ENCODE data around the gene PLCD3. TPM values are rescaled to one million over a fixed set of nuclear protein-coding genes. Genes with fewer than 3 reads are reported as not detected.

PLCD3 gene
- total and polyA plus RNA-seq, 2 of the 13 experiments (the other 11 are each of a cell fraction or from before 2014, with no cell fraction given) = 11.3 to 39.1 TPM

DNA sequence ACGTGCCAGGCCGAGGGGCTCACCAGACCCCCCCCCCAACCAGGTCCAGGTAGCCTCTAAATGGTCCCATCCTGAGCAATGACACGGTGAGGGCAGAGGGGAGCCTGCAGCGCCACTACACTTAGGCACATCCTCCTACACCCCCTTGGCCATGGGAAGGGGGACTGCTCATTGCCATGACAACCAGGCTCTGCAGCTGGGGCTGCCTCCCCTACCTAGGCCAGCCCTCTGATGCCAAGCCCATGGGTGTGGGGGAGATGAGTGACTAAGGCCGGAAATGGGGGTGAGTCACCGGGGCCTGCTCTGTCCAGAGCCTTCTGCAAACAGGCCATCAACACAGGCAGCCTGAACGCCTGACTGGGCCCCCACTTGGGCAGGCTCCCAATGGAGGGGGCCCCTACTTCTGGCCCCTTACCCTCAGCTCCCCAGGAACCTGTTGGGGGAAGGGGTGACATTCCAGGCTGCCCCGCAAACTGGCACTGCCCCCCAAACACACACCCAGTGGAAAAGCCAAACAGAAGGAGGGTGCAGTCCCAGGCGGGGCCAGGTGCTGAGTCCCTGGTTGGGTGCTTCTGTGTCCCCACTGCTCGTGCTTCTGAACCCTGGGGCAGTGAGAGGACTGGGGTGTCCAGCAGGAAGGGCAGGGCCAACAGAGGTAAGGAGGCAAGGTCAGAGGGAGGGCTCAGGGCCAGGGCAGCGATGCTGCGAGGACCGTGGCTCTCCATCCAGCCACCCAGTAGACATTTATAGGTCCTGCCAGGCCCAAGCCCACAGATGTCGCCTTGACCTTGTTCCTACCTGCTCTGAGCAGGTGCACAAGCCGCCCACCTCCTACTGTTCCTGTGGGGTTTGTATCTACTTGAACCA, 8.2 kb downstream of the PLCD3 start (continued):
- TF ChIP-seq NR2F6 (IDR thresholded peaks at IDR 0.05) = peak; percentile 53
- TF ChIP-seq NR2F6 (CRISPR knock-in tag; IDR thresholded peaks at IDR 0.05) = peak; percentile 51; the same call in 1 of the 2 replicates
- TF ChIP-seq MED13 (CRISPR knock-in tag; IDR thresholded peaks at IDR 0.05) = no peak
- TF ChIP-seq, protein P1, sequence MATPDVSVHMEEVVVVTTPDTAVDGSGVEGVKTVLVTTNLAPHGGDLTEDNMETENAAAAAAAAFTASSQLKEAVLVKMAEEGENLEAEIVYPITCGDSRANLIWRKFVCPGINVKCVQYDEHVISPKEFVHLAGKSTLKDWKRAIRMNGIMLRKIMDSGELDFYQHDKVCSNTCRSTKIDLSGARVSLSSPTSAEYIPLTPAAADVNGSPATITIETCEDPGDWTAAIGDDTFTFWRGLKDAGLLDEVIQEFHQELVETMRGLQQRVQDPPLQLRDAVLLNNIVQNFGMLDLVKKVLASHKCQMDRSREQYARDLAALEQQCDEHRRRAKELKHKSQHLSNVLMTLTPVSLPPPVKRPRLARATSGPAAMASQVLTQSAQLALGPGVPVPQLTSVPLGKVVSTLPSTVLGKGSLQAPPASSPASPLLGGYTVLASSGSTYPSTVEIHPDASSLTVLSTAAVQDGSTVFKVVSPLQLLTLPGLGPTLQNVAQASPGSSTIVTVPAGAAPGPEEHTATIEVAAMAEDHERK (CRISPR knock-in tag; IDR thresholded peaks at IDR 0.05; ENCODE audit: low read depth) = no peak
- peak; percentile 55; the same call in 1 of the 2 replicates for TF ChIP-seq HMG20A (CRISPR knock-in tag; IDR thresholded peaks at IDR 0.05; ENCODE audit: borderline replicate concordance)
- no peak for TF ChIP-seq SMARCC2 (IDR thresholded peaks at IDR 0.05)
- no peak for TF ChIP-seq TERF1 (CRISPR knock-in tag; IDR thresholded peaks at IDR 0.05)
- TF ChIP-seq ZNF598 (CRISPR knock-in tag; IDR thresholded peaks at IDR 0.05; ENCODE audit: borderline replicate concordance) = no peak
- peak; percentile 73; the same call in 1 of the 2 replicates for TF ChIP-seq ZNF670 (CRISPR knock-in tag; IDR thresholded peaks at IDR 0.05; ENCODE audit: borderline replicate concordance)
- peak; percentile 88 for TF ChIP-seq GABPB1 (CRISPR knock-in tag; IDR thresholded peaks at IDR 0.05)
- TF ChIP-seq ZKSCAN8 (CRISPR knock-in tag; IDR thresholded peaks at IDR 0.05; ENCODE audit: borderline replicate concordance) = peak; percentile 30; the same call in 1 of the 2 replicates
- TF ChIP-seq, protein P2, sequence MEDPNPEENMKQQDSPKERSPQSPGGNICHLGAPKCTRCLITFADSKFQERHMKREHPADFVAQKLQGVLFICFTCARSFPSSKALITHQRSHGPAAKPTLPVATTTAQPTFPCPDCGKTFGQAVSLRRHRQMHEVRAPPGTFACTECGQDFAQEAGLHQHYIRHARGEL (CRISPR knock-in tag; IDR thresholded peaks at IDR 0.05) = no peak
- TF ChIP-seq ZNF530 (CRISPR knock-in tag; IDR thresholded peaks at IDR 0.05; ENCODE audit: low read depth) = no peak
- TF ChIP-seq ZNF33A (CRISPR knock-in tag; IDR thresholded peaks at IDR 0.05; ENCODE audit: borderline replicate concordance) = 0 out of 2 replicates have a peak, but pooled peaks have one; percentile 17
- TF ChIP-seq DNMT3B (CRISPR knock-in tag; conservative IDR thresholded peaks at IDR 0.05) = no peak
- TF ChIP-seq ZMYM4 (CRISPR knock-in tag; IDR thresholded peaks at IDR 0.05) = no peak
- peak; percentile 43; the same call in 1 of the 2 replicates for TF ChIP-seq MIXL1 (CRISPR knock-in tag; IDR thresholded peaks at IDR 0.05)
- TF ChIP-seq ZNF326 (CRISPR knock-in tag; IDR thresholded peaks at IDR 0.05; ENCODE audit: borderline replicate concordance) = no peak
- TF ChIP-seq ZBTB3 (CRISPR knock-in tag; IDR thresholded peaks at IDR 0.05; ENCODE audit: borderline replicate concordance, low read depth) = 0 out of 2 replicates have a peak, but pooled peaks have one; percentile 33
- 0 out of 2 replicates have a peak, but pooled peaks have one; percentile 69 for TF ChIP-seq SNAI1 (CRISPR knock-in tag; IDR thresholded peaks at IDR 0.05; ENCODE audit: borderline replicate concordance)
- TF ChIP-seq, protein P3, sequence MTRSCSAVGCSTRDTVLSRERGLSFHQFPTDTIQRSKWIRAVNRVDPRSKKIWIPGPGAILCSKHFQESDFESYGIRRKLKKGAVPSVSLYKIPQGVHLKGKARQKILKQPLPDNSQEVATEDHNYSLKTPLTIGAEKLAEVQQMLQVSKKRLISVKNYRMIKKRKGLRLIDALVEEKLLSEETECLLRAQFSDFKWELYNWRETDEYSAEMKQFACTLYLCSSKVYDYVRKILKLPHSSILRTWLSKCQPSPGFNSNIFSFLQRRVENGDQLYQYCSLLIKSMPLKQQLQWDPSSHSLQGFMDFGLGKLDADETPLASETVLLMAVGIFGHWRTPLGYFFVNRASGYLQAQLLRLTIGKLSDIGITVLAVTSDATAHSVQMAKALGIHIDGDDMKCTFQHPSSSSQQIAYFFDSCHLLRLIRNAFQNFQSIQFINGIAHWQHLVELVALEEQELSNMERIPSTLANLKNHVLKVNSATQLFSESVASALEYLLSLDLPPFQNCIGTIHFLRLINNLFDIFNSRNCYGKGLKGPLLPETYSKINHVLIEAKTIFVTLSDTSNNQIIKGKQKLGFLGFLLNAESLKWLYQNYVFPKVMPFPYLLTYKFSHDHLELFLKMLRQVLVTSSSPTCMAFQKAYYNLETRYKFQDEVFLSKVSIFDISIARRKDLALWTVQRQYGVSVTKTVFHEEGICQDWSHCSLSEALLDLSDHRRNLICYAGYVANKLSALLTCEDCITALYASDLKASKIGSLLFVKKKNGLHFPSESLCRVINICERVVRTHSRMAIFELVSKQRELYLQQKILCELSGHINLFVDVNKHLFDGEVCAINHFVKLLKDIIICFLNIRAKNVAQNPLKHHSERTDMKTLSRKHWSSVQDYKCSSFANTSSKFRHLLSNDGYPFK (CRISPR knock-in tag; IDR thresholded peaks at IDR 0.05; ENCODE audit: borderline replicate concordance) = peak; percentile 72; the same call in 1 of the 2 replicates
